Measurements from ENCODE around the gene EDNRB. TPM values are rescaled to one million over a fixed set of nuclear protein-coding genes. Genes with fewer than 3 reads are reported as not detected.

Gene EDNRB
- total RNA-seq, 1 experiment from 2014 or later: 55.8 TPM

DNA sequence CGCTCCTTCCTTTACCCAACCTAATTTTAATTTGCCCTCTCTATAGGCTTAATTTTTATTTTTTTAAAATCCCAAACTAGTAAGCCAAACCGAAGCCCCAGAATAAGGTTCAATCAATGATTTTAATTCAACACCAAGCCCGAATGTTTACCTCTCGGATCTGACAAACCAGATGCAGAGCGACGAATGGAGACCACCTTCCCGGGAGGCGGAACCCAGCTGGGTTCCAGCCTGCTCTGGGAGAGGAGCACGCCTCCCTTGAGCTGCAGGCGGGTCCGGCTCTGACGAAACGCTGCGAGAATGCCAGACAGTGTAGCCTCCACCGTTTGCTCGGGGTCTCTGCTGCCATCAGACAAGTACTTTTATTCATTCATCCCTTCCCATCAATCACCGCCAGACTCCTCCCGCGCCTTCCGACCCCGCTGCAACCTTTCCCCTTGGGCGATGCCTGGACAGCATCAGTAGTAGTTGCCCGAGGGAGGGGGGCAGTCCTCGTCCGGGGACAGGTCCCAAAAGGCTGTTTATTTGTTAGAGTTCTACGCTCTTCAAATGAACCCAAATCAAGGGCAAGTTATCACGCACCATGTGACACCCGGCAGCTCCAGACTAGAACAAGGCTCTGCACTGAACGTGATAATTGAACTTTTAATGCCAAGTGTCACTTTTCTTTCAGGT is 752 bp upstream of the EDNRB start (continued):
- no peak for TF ChIP-seq ESRRA (CRISPR knock-in tag; IDR thresholded peaks at IDR 0.05; ENCODE audit: borderline replicate concordance)
- peak; percentile 82 for TF ChIP-seq MAX (CRISPR knock-in tag; IDR thresholded peaks at IDR 0.05)
- no peak for TF ChIP-seq IRF2 (CRISPR knock-in tag; IDR thresholded peaks at IDR 0.05; ENCODE audit: borderline replicate concordance, low read depth)
- TF ChIP-seq FOXP4 (CRISPR knock-in tag; IDR thresholded peaks at IDR 0.05): no peak

DNA sequence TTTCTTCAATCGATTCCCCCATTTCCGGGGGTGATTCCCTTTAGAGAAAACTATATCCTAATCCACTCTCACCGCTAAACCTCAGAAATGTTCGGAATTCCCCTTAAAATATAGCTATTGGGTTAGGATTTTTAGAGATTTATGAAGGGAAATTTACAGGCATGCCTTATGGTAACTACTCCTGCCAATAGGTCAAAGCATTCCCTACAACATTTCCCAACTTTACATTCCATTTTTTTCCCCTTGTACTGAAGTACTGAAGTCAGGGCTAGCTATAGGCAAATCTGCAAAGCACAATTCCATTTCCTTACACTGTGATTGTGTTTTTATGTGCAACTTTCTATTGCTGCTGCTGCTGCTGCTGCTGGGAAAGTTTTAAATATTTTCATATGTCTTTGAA is 2.1 kb downstream of the EDNRB start:
- peak overlapping the region; percentile 46; the same call in 1 of the 2 replicates for H3K27ac Mint-ChIP-seq
- H3K36me3 Mint-ChIP-seq: peaks cover 55% of the 10 kb centered on the region
- DNase-seq (ENCODE audit: low spot score) (no peak), ATAC-seq (no peak)
- peaks cover 3% of the 10 kb centered on the region; the same call in 1 of the 2 replicates for H3K27me3 Mint-ChIP-seq (ENCODE audit: low read depth)
- peaks cover 61% of the 10 kb centered on the region for H3K4me1 Mint-ChIP-seq
- ChIA-PET CTCF (no interaction called here), POLR2A (interaction anchor here (0.6 kb wide), 1 partner anchor 30 kb away, joined by 3 read pairs; no protein-coding TSS in a partner anchor)
- no peak overlapping the region for H3K4me3 Mint-ChIP-seq
- H3K9me3 Mint-ChIP-seq: no peaks in the 10 kb centered on the region
- no peak for TF ChIP-seq ARID4B (CRISPR knock-in tag; IDR thresholded peaks at IDR 0.05; ENCODE audit: borderline replicate concordance)
- TF ChIP-seq MLX (CRISPR knock-in tag; IDR thresholded peaks at IDR 0.05): no peak
- no peak for TF ChIP-seq KAT7 (CRISPR knock-in tag; IDR thresholded peaks at IDR 0.05; ENCODE audit: borderline replicate concordance)
- no peak for TF ChIP-seq ZNF263 (CRISPR knock-in tag; IDR thresholded peaks at IDR 0.05; ENCODE audit: low read depth)
- TF ChIP-seq EMX1 (CRISPR knock-in tag; IDR thresholded peaks at IDR 0.05): no peak
- TF ChIP-seq, protein P1, sequence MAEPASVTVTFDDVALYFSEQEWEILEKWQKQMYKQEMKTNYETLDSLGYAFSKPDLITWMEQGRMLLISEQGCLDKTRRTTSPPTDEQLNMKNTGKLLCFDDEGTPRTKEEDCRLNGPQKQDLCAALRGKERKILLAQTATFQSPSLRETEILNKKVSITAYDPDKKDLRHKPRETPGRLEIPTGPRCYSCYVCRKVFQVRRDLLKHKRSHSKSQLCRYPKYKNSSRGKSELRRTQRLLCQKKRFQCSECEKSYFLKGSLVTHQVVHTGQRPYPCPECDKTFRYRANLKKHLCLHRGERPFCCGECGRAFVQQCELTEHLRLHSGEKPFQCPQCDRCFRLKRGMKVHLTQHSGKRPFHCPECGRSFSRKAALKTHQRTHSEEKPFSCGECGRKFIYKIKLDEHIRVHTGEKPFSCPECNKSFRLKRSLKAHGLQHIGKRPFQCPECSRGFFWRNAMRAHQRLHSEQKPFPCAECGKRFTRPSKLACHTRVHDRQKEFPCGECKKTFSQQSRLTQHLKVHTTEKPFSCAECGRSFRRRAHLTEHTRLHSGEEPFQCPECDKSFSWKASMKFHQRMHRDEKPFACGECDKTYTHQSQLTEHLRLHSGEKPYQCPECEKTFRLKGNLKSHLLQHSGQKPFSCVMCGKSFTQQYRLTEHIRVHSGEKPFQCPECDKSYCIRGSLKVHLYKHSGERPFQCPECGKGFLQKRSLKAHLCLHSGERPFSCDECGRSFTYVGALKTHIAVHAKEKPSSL (CRISPR knock-in tag; conservative IDR thresholded peaks at IDR 0.05): no peak
- no peak for TF ChIP-seq MAX (CRISPR knock-in tag; IDR thresholded peaks at IDR 0.05)
- no peak for TF ChIP-seq NFE2L1 (CRISPR knock-in tag; IDR thresholded peaks at IDR 0.05)
- no peak for TF ChIP-seq ATF1 (CRISPR knock-in tag; IDR thresholded peaks at IDR 0.05)
- TF ChIP-seq STAT6 (CRISPR knock-in tag; conservative IDR thresholded peaks at IDR 0.05; ENCODE audit: low read depth): no peak
- no peak for TF ChIP-seq ZBTB43 (CRISPR knock-in tag; IDR thresholded peaks at IDR 0.05)
- TF ChIP-seq FOXJ3 (CRISPR knock-in tag; IDR thresholded peaks at IDR 0.05; ENCODE audit: borderline replicate concordance): no peak
- no peak for TF ChIP-seq ZNF416 (CRISPR knock-in tag; IDR thresholded peaks at IDR 0.05)
- no peak for TF ChIP-seq ZNF281 (CRISPR knock-in tag; IDR thresholded peaks at IDR 0.05)

Measured in WTC11 (cell line).